WTC11 (cell line): ENCODE measurements around the gene FIGNL2. TPM values are rescaled to one million over a fixed set of nuclear protein-coding genes. Genes with fewer than 3 reads are reported as not detected.

Experiments
- ATAC-seq: fragments of 200-7000 bp; cut with Tn5 transposase; 2 replicates; pipeline ENCODE4 v1.10.0; 2021; ENCODE audit warnings: mild to moderate bottlenecking, moderate library complexity
- CTCF ChIA-PET: fragments of 300-600 bp; sonication (Branson Sonifier 250); formaldehyde crosslinking; loops from one replicate; lab custom pipeline; 2021; ENCODE audit warnings: antibody characterized with exemption; lab: Charles Lee
- POLR2A ChIA-PET: fragments of 350-600 bp; sonication (Branson Sonifier 250); formaldehyde crosslinking; loops from one replicate; lab custom pipeline; 2021; ENCODE audit warnings: antibody characterized with exemption; lab: Charles Lee
- DNase-seq: peaks from one replicate; pipeline ENCODE4 v3.0.0; 2021; ENCODE audit warnings: low spot score
- H3K27ac Mint-ChIP-seq: 2 replicates; pipeline ENCODE4 v1.8.0; 2021; ENCODE audit warnings: mixed read lengths
- H3K27me3 Mint-ChIP-seq: 2 replicates; pipeline ENCODE4 v1.8.0; 2021; ENCODE audit warnings: low read depth, mild to moderate bottlenecking, moderate library complexity, mixed read lengths
- H3K36me3 Mint-ChIP-seq: 2 replicates; pipeline ENCODE4 v1.8.0; 2021; ENCODE audit warnings: mixed read lengths
- H3K4me1 Mint-ChIP-seq: 2 replicates; pipeline ENCODE4 v1.8.0; 2022; ENCODE audit warnings: mixed read lengths
- H3K4me3 Mint-ChIP-seq: 2 replicates; pipeline ENCODE4 v1.8.0; 2021; ENCODE audit warnings: mild to moderate bottlenecking, moderate library complexity, mixed read lengths
- H3K9me3 Mint-ChIP-seq: 2 replicates; pipeline ENCODE4 v1.8.0; 2021; ENCODE audit warnings: mixed read lengths
- AFF4 ChIP-seq: sonication (generic); formaldehyde crosslinking; IDR thresholded peaks from 2 replicates; pipeline ENCODE4 v1.8.1; 2023; ENCODE audit warnings: mild to moderate bottlenecking, missing genetic modification reagents, borderline replicate concordance
- CREB1 ChIP-seq: sonication (generic); formaldehyde crosslinking; IDR thresholded peaks from 2 replicates; pipeline ENCODE4 v1.8.0; 2023; ENCODE audit warnings: mild to moderate bottlenecking, missing genetic modification reagents
- CREM ChIP-seq: sonication (generic); formaldehyde crosslinking; IDR thresholded peaks from 2 replicates; pipeline ENCODE4 v1.8.1; 2022; ENCODE audit warnings: mild to moderate bottlenecking, missing genetic modification reagents, moderate library complexity
- E2F5 ChIP-seq: sonication (generic); formaldehyde crosslinking; IDR thresholded peaks from 2 replicates; pipeline ENCODE4 v1.8.1; 2022; ENCODE audit warnings: mild to moderate bottlenecking, moderate library complexity, missing genetic modification reagents
- ETV6 ChIP-seq: sonication (generic); formaldehyde crosslinking; IDR thresholded peaks from 2 replicates; pipeline ENCODE4 v1.8.1; 2022; ENCODE audit warnings: mild to moderate bottlenecking, missing genetic modification reagents
- FOXK1 ChIP-seq: sonication (generic); formaldehyde crosslinking; IDR thresholded peaks from 2 replicates; pipeline ENCODE4 v1.8.0; 2022; ENCODE audit warnings: mild to moderate bottlenecking, moderate library complexity, missing genetic modification reagents
- MAX ChIP-seq: sonication (generic); formaldehyde crosslinking; IDR thresholded peaks from 2 replicates; pipeline ENCODE4 v1.8.0; 2022; ENCODE audit warnings: mild to moderate bottlenecking, missing genetic modification reagents
- MLX ChIP-seq: sonication (generic); formaldehyde crosslinking; IDR thresholded peaks from 2 replicates; pipeline ENCODE4 v1.8.1; 2023; ENCODE audit warnings: mild to moderate bottlenecking, missing genetic modification reagents, moderate library complexity
- NFYB ChIP-seq: sonication (generic); formaldehyde crosslinking; conservative IDR thresholded peaks from 2 replicates; pipeline ENCODE4 v1.8.0; 2022; ENCODE audit warnings: low read depth, missing genetic modification reagents
- SP1 ChIP-seq: sonication (generic); formaldehyde crosslinking; conservative IDR thresholded peaks from 2 replicates; pipeline ENCODE4 v1.8.1; 2022; ENCODE audit warnings: missing genetic modification reagents
- TEAD1 ChIP-seq: sonication (generic); formaldehyde crosslinking; IDR thresholded peaks from 2 replicates; pipeline ENCODE4 v1.8.0; 2022; ENCODE audit warnings: mild to moderate bottlenecking, missing genetic modification reagents
- USF1 ChIP-seq: sonication (generic); formaldehyde crosslinking; IDR thresholded peaks from 2 replicates; pipeline ENCODE4 v1.8.0; 2022; ENCODE audit warnings: mild to moderate bottlenecking, missing genetic modification reagents
- USF2 ChIP-seq: sonication (generic); formaldehyde crosslinking; IDR thresholded peaks from 2 replicates; pipeline ENCODE4 v1.8.1; 2023; ENCODE audit warnings: mild to moderate bottlenecking, missing genetic modification reagents, moderate library complexity
- ZBTB43 ChIP-seq: sonication (generic); formaldehyde crosslinking; IDR thresholded peaks from 2 replicates; pipeline ENCODE4 v1.8.1; 2023; ENCODE audit warnings: mild to moderate bottlenecking, missing genetic modification reagents
- ZMAT4 ChIP-seq: fragments of 250-450 bp; sonication (Bioruptor Pico); IDR thresholded peaks from 2 replicates; pipeline ENCODE4 v1.9.0; 2021; ENCODE audit warnings: mild to moderate bottlenecking
- ZNF219 ChIP-seq: sonication (generic); formaldehyde crosslinking; IDR thresholded peaks from 2 replicates; pipeline ENCODE4 v1.8.0; 2023; ENCODE audit warnings: missing genetic modification reagents, mild to moderate bottlenecking, borderline replicate concordance
- ZNF396 ChIP-seq: fragments of 250-450 bp; sonication (Bioruptor Pico); IDR thresholded peaks from 2 replicates; pipeline ENCODE4 v1.8.0; 2021; ENCODE audit warnings: mild to moderate bottlenecking, moderate library complexity, borderline replicate concordance
- ZNF512 ChIP-seq: sonication (generic); formaldehyde crosslinking; IDR thresholded peaks from 2 replicates; pipeline ENCODE4 v1.8.1; 2022; ENCODE audit warnings: missing genetic modification reagents, borderline replicate concordance
- total RNA-seq: library from RNA; stranded (reverse); gene quantifications from 3 replicates; pipeline ENCODE4 v1.2.3, GENCODE V29; 2021

FIGNL2 gene
- total RNA-seq, 1 experiment from 2014 or later = 9.9 TPM

- ChIA-PET CTCF (interaction anchor here (0.5 to 4.9 kb wide), 17 partner anchors 12 to 566 kb away, joined by 3 to 57 read pairs (median 6); partner anchors contain the start of gene SLC4A8), POLR2A (interaction anchor here (1.6 kb wide), 1 partner anchor 18 kb away, joined by 4 read pairs; no protein-coding TSS in a partner anchor)
- DNase-seq (peak; percentile 91), ATAC-seq (peak; percentile 94)
- Mint-ChIP-seq H3K9me3 (peaks cover 6% of the 10 kb centered on the region), H3K4me1 (peaks cover 25% of the 10 kb centered on the region), H3K36me3 (no peaks in the 10 kb centered on the region), H3K27ac (no peak within 1 kb of the TSS), H3K27me3 (peaks cover 14% of the 10 kb centered on the region), H3K4me3 (peak within 1 kb of the TSS; percentile 75)
- TF ChIP-seq SP1 (CRISPR knock-in tag) (0 out of 2 replicates have a peak, but pooled peaks have one; percentile 17), ZNF396 (CRISPR knock-in tag) (no peak)
Observed at GRCh38 chr12:51887476-51888315, 39.2 kb upstream of the FIGNL2 start, which contains the start of gene ANKRD33. Gene ANKRD33 (plus strand): TSS chr12:51888103. CDS start chr12:51888187, 84 bp downstream.

GRCh38 chr12:51886021-51886710 lies 37.6 kb upstream of the FIGNL2 start:
- Mint-ChIP-seq H3K27ac (no peak overlapping the region), H3K4me1 (peaks cover 25% of the 10 kb centered on the region), H3K4me3 (no peak overlapping the region), H3K27me3 (peaks cover 16% of the 10 kb centered on the region), H3K9me3 (peaks cover 6% of the 10 kb centered on the region), H3K36me3 (no peaks in the 10 kb centered on the region)
- DNase-seq (no peak), ATAC-seq (no peak)
- ChIA-PET POLR2A (interaction anchor here (0.6 kb wide), 1 partner anchor 1677 kb away, joined by 6 read pairs; no protein-coding TSS in a partner anchor), CTCF (interaction anchor here (0.7 to 4.1 kb wide), 11 partner anchors 9 to 136 kb away, joined by 3 to 20 read pairs (median 5); no protein-coding TSS in a partner anchor)
- no peak for TF ChIP-seq FOXK1 (CRISPR knock-in tag)
- no peak for TF ChIP-seq ETV6 (CRISPR knock-in tag)
- TF ChIP-seq USF2 (CRISPR knock-in tag) = peak; percentile 82
- TF ChIP-seq ZMAT4 = no peak
- TF ChIP-seq AFF4 (CRISPR knock-in tag) = no peak
- no peak for TF ChIP-seq TEAD1
- TF ChIP-seq MLX (CRISPR knock-in tag) = no peak
- TF ChIP-seq NFYB (CRISPR knock-in tag) = no peak
- TF ChIP-seq ZNF512 (CRISPR knock-in tag) = no peak
- TF ChIP-seq CREM = no peak
- TF ChIP-seq ZNF219 (CRISPR knock-in tag) = no peak
- TF ChIP-seq E2F5 = no peak
- TF ChIP-seq USF1 (CRISPR knock-in tag) = 0 out of 2 replicates have a peak, but pooled peaks have one; percentile 63
- TF ChIP-seq ZBTB43 (CRISPR knock-in tag) = no peak
- no peak for TF ChIP-seq CREB1 (CRISPR knock-in tag)
- no peak for TF ChIP-seq MAX (CRISPR knock-in tag)
